ENCODE results near the gene ZNF678.

DNA sequence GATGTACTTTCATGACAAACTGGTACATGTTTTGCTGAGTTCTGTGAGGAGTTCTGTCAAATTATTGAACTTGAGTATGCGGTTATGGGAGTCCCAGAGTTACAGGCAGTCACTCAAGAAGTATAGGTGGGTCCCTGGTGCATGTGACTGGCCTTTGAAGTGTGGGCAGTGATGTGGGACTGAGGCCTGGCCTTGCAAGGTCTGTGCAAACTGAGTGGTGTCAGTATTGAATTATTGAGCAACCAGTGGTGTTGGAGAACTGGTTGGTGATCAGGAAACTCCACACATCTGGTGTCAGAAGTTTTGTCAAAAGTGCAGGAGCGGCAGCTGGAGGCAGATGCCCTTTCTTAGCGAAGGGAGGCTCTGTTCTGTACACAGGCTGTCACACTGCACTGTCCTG is 5.2 kb downstream of the ZNF678 start:
- TF ChIP-seq EZH2 (IDR thresholded peaks at IDR 0.05; ENCODE audit: borderline replicate concordance, low read length) = no peak
- TF ChIP-seq, protein P1, sequence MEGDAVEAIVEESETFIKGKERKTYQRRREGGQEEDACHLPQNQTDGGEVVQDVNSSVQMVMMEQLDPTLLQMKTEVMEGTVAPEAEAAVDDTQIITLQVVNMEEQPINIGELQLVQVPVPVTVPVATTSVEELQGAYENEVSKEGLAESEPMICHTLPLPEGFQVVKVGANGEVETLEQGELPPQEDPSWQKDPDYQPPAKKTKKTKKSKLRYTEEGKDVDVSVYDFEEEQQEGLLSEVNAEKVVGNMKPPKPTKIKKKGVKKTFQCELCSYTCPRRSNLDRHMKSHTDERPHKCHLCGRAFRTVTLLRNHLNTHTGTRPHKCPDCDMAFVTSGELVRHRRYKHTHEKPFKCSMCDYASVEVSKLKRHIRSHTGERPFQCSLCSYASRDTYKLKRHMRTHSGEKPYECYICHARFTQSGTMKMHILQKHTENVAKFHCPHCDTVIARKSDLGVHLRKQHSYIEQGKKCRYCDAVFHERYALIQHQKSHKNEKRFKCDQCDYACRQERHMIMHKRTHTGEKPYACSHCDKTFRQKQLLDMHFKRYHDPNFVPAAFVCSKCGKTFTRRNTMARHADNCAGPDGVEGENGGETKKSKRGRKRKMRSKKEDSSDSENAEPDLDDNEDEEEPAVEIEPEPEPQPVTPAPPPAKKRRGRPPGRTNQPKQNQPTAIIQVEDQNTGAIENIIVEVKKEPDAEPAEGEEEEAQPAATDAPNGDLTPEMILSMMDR (conservative IDR thresholded peaks at IDR 0.05 in 1 of 2, IDR thresholded peaks at IDR 0.05 in 1 of 2; ENCODE audit: extremely low read depth in 1 of 2, insufficient read depth in 1 of 2, low read depth in 1 of 2, low read length in 2 of 2) = no peak
